HS-27A (cell line): ENCODE results near the gene EML6.

Experiments used
- DNase-seq: peaks from one replicate; pipeline ENCODE4 v3.0.0-alpha.2; 2012; ENCODE audit warnings: low read depth, missing footprints

The EML6 gene

GRCh38 chr2:54708584-54709335 lies 14.7 kb upstream of the EML6 start:
- no peak for DNase-seq

- DNase-seq = no peak
Observed at GRCh38 chr2:54709336-54709809, 14.1 kb upstream of the EML6 start.

- DNase-seq = no peak
Observed at GRCh38 chr2:54710216-54710615, 13.2 kb upstream of the EML6 start.

GRCh38 chr2:54712516-54712915 lies 10.9 kb upstream of the EML6 start:
- no peak for DNase-seq

GRCh38 chr2:54714996-54715395 lies 8.5 kb upstream of the EML6 start:
- no peak for DNase-seq

- DNase-seq = no peak
Observed at GRCh38 chr2:54716375-54716774, 7.1 kb upstream of the EML6 start.

GRCh38 chr2:54720563-54720962 lies 2.9 kb upstream of the EML6 start:
- no peak for DNase-seq

GRCh38 chr2:54722641-54723040 lies 821 bp upstream of the EML6 start:
- DNase-seq = no peak

- DNase-seq = no peak
Observed at GRCh38 chr2:54723996-54724559, 616 bp downstream of the EML6 start.

- DNase-seq = no peak
Observed at GRCh38 chr2:54724560-54725342, 1.3 kb downstream of the EML6 start.

- no peak for DNase-seq
Observed at GRCh38 chr2:54725343-54726099, 2.1 kb downstream of the EML6 start.

- no peak for DNase-seq
Observed at GRCh38 chr2:54726431-54726830, 3.0 kb downstream of the EML6 start.

- DNase-seq = no peak
Observed at GRCh38 chr2:54726940-54727339, 3.5 kb downstream of the EML6 start.

- DNase-seq = peak; percentile 80
Observed at GRCh38 chr2:54728669-54729120, 5.2 kb downstream of the EML6 start.

- no peak for DNase-seq
Observed at GRCh38 chr2:54735636-54736035, 12.2 kb downstream of the EML6 start.

GRCh38 chr2:54738281-54738680 lies 14.8 kb downstream of the EML6 start:
- DNase-seq = no peak

GRCh38 chr2:54740333-54740732 lies 16.9 kb downstream of the EML6 start:
- no peak for DNase-seq

- no peak for DNase-seq
Observed at GRCh38 chr2:54741250-54741649, 17.8 kb downstream of the EML6 start.

- no peak for DNase-seq
Observed at GRCh38 chr2:54750040-54750439, 26.6 kb downstream of the EML6 start.

- DNase-seq = no peak
Observed at GRCh38 chr2:54752439-54752838, 29.0 kb downstream of the EML6 start.

GRCh38 chr2:54755641-54756326 lies 32.3 kb downstream of the EML6 start:
- no peak for DNase-seq

- no peak for DNase-seq
Observed at GRCh38 chr2:54757500-54757899, 34.0 kb downstream of the EML6 start.
